K562 (cell line): ENCODE results near the gene NAA15. TPM values are rescaled to one million over a fixed set of nuclear protein-coding genes. Genes with fewer than 3 reads are reported as not detected.

ENCODE experiments used
- DDX20 ChIP-seq: fragments of 450-650 bp; IDR thresholded peaks from 2 replicates; pipeline ENCODE4 v1.6.1; 2016; ENCODE audit warnings: missing genetic modification characterization, low read depth, mild to moderate bottlenecking, missing compliant biosample characterization, moderate library complexity
- GABPB1 ChIP-seq: sonication (generic); formaldehyde crosslinking; IDR thresholded peaks from 2 replicates; pipeline ENCODE4 v1.8.0; 2022; ENCODE audit warnings: mild to moderate bottlenecking, missing genetic modification reagents
- HCFC1 ChIP-seq: IDR thresholded peaks from 2 replicates; pipeline ENCODE4 v1.6.1; 2012; ENCODE audit warnings: low read depth, low read length, improper control_type of control experiment
- HDAC1 ChIP-seq, 2 experiments: fragments of 450-650 bp; IDR thresholded peaks; 2 replicates each; pipeline ENCODE4 v1.6.1; 2016 to 2017; ENCODE audit warnings: inconsistent platforms in 1 of 2, mild to moderate bottlenecking in 1 of 2, moderate library complexity in 1 of 2
- KDM5B ChIP-seq: fragments of 200-600 bp; sonication (generic); IDR thresholded peaks from 2 replicates; pipeline ENCODE4 v1.6.1; 2012; ENCODE audit warnings: low read depth, mild to moderate bottlenecking, moderate library complexity, low read length, control low read depth, inconsistent platforms; ENCODE audit not compliant: insufficient replicate concordance
- POLR2H ChIP-seq: IDR thresholded peaks from 2 replicates; pipeline ENCODE4 v1.6.1; 2016; ENCODE audit warnings: missing genetic modification characterization, low read depth, mild to moderate bottlenecking, control low read depth, missing compliant biosample characterization, moderate library complexity
- SLC30A9 ChIP-seq: fragments of 250-450 bp; sonication (Bioruptor Pico); IDR thresholded peaks from 2 replicates; pipeline ENCODE4 v1.8.0; 2022; ENCODE audit warnings: mild to moderate bottlenecking, moderate library complexity
- SRSF1 ChIP-seq: fragments of 200-400 bp; formaldehyde crosslinking; IDR thresholded peaks from 2 replicates; pipeline ENCODE4 v1.6.1; 2017; ENCODE audit warnings: mild to moderate bottlenecking, low read depth, low read length, moderate library complexity
- ZNF311 ChIP-seq: fragments of 250-450 bp; sonication (Bioruptor Pico); IDR thresholded peaks from 2 replicates; pipeline ENCODE4 v1.4.0; 2020; ENCODE audit warnings: mild to moderate bottlenecking, moderate library complexity
- ZNF41 ChIP-seq: fragments of 250-450 bp; sonication (Bioruptor Pico); conservative IDR thresholded peaks from 2 replicates; pipeline ENCODE4 v1.4.0; 2020; ENCODE audit warnings: mild to moderate bottlenecking
- ZNF79 ChIP-seq: fragments of 250-450 bp; sonication (Bioruptor Pico); IDR thresholded peaks from 2 replicates; pipeline ENCODE4 v1.4.0; 2020; ENCODE audit warnings: low read depth, mild to moderate bottlenecking, moderate library complexity
- polyA plus RNA-seq, 8 experiments: library from polyadenylated mRNA; depleted of rRNA in 4 of 8; stranded (reverse) in 5 of 8; unstranded in 3 of 8; fragments of >200 nt; fragmentation: Nextera tagmentation in 2 of 8; fragmentation: Illumina TruSeq in 1 of 8; extraction: Ambion mirVana in 2 of 8; extraction: Trizol in 1 of 8; gene quantifications; 2 replicates each; pipeline versions ENCODE4 v1.2.1 to v1.2.3, GENCODE V29; 2011 to 2014; ENCODE audit warnings: inconsistent platforms in 1 of 8, missing spikeins in 1 of 8
- total RNA-seq, 7 experiments: library from RNA; depleted of rRNA in 6 of 7; stranded (reverse); fragments of >200 nt in 6 of 7; fragmentation: Illumina TruSeq in 2 of 7; extraction: Trizol in 2 of 7; gene quantifications; 2 replicates each; pipeline versions ENCODE4 v1.2.1 to v1.2.3, GENCODE V29; 2011 to 2021; ENCODE audit warnings: low replicate concordance in 1 of 7
- TF ChIP-seq, protein P1 (sequence below): fragments of 200-600 bp; sonication (generic); IDR thresholded peaks from one replicate; pipeline ENCODE4 v1.6.1; 2012; ENCODE audit warnings: mild to moderate bottlenecking, low read depth, low read length, inconsistent platforms
- TF ChIP-seq, protein P2 (sequence below): fragments of 450-650 bp; formaldehyde crosslinking; IDR thresholded peaks from 2 replicates; pipeline ENCODE4 v1.4.0; 2022; ENCODE audit warnings: missing genetic modification characterization
- TF ChIP-seq, protein P3 (sequence below): sonication (generic); formaldehyde crosslinking; IDR thresholded peaks from 2 replicates; pipeline ENCODE4 v1.8.0; 2023; ENCODE audit warnings: mild to moderate bottlenecking, missing genetic modification reagents

NAA15 gene
- total and polyA plus RNA-seq, 9 of the 15 experiments (the other 6 are each of a cell fraction or from before 2014, with no cell fraction given): 37.8 to 117 (median 63.2) TPM

DNA sequence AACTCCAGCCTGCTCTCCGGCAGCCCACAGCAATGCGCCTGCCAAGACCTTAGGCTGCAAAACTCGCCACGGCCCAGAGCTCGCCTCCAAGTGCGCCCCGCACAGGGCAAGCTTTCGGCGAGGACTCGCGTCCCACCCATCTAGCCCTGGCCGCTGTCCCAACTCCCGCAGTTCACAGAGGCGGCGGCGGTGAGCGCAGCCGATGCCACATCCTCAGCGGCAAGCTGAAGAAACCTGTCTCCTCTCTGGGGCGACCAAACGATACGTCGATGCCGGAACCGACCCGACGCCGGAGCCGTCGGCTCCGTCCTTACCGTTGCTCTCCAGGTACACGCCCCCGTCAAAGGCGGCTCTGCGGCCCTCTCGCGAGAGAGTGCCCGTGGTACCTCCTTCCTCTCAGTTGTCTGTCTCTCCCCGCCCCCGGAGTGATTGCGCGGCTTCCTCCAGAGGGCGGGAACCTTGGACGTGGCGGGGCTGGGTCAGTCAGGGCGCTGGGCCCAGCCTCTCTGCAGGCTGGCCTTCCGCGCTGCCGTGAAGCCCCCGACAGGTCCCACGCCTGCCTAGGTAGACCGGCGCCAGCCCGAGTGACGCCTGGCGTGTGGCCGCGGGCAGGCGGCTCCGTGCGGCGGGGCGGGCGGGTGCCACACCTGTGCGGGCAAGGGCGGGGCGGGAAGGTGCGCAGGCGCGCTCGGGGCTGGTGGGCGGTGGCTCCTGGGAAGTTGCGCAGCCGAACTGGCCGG is 152.2 kb downstream of the NAA15 start (continued):
- TF ChIP-seq GABPB1 (CRISPR knock-in tag) (peak; percentile 84), HDAC1 (IDR thresholded peaks at IDR 0.05) (peak in 1 of 2 experiments; percentile 87; a peak in 2 of 4 replicates), KDM5B (peak; percentile 91), ZNF41 (CRISPR knock-in tag) (no peak), HCFC1 (no peak), SRSF1 (no peak), SLC30A9 (CRISPR knock-in tag) (no peak), ZNF79 (CRISPR knock-in tag) (no peak), ZNF311 (no peak), POLR2H (tag) (peak; percentile 75), DDX20 (no peak)
- TF ChIP-seq, protein P1, sequence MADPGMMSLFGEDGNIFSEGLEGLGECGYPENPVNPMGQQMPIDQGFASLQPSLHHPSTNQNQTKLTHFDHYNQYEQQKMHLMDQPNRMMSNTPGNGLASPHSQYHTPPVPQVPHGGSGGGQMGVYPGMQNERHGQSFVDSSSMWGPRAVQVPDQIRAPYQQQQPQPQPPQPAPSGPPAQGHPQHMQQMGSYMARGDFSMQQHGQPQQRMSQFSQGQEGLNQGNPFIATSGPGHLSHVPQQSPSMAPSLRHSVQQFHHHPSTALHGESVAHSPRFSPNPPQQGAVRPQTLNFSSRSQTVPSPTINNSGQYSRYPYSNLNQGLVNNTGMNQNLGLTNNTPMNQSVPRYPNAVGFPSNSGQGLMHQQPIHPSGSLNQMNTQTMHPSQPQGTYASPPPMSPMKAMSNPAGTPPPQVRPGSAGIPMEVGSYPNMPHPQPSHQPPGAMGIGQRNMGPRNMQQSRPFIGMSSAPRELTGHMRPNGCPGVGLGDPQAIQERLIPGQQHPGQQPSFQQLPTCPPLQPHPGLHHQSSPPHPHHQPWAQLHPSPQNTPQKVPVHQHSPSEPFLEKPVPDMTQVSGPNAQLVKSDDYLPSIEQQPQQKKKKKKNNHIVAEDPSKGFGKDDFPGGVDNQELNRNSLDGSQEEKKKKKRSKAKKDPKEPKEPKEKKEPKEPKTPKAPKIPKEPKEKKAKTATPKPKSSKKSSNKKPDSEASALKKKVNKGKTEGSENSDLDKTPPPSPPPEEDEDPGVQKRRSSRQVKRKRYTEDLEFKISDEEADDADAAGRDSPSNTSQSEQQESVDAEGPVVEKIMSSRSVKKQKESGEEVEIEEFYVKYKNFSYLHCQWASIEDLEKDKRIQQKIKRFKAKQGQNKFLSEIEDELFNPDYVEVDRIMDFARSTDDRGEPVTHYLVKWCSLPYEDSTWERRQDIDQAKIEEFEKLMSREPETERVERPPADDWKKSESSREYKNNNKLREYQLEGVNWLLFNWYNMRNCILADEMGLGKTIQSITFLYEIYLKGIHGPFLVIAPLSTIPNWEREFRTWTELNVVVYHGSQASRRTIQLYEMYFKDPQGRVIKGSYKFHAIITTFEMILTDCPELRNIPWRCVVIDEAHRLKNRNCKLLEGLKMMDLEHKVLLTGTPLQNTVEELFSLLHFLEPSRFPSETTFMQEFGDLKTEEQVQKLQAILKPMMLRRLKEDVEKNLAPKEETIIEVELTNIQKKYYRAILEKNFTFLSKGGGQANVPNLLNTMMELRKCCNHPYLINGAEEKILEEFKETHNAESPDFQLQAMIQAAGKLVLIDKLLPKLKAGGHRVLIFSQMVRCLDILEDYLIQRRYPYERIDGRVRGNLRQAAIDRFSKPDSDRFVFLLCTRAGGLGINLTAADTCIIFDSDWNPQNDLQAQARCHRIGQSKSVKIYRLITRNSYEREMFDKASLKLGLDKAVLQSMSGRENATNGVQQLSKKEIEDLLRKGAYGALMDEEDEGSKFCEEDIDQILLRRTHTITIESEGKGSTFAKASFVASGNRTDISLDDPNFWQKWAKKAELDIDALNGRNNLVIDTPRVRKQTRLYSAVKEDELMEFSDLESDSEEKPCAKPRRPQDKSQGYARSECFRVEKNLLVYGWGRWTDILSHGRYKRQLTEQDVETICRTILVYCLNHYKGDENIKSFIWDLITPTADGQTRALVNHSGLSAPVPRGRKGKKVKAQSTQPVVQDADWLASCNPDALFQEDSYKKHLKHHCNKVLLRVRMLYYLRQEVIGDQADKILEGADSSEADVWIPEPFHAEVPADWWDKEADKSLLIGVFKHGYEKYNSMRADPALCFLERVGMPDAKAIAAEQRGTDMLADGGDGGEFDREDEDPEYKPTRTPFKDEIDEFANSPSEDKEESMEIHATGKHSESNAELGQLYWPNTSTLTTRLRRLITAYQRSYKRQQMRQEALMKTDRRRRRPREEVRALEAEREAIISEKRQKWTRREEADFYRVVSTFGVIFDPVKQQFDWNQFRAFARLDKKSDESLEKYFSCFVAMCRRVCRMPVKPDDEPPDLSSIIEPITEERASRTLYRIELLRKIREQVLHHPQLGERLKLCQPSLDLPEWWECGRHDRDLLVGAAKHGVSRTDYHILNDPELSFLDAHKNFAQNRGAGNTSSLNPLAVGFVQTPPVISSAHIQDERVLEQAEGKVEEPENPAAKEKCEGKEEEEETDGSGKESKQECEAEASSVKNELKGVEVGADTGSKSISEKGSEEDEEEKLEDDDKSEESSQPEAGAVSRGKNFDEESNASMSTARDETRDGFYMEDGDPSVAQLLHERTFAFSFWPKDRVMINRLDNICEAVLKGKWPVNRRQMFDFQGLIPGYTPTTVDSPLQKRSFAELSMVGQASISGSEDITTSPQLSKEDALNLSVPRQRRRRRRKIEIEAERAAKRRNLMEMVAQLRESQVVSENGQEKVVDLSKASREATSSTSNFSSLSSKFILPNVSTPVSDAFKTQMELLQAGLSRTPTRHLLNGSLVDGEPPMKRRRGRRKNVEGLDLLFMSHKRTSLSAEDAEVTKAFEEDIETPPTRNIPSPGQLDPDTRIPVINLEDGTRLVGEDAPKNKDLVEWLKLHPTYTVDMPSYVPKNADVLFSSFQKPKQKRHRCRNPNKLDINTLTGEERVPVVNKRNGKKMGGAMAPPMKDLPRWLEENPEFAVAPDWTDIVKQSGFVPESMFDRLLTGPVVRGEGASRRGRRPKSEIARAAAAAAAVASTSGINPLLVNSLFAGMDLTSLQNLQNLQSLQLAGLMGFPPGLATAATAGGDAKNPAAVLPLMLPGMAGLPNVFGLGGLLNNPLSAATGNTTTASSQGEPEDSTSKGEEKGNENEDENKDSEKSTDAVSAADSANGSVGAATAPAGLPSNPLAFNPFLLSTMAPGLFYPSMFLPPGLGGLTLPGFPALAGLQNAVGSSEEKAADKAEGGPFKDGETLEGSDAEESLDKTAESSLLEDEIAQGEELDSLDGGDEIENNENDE: no peak
- TF ChIP-seq, protein P2, sequence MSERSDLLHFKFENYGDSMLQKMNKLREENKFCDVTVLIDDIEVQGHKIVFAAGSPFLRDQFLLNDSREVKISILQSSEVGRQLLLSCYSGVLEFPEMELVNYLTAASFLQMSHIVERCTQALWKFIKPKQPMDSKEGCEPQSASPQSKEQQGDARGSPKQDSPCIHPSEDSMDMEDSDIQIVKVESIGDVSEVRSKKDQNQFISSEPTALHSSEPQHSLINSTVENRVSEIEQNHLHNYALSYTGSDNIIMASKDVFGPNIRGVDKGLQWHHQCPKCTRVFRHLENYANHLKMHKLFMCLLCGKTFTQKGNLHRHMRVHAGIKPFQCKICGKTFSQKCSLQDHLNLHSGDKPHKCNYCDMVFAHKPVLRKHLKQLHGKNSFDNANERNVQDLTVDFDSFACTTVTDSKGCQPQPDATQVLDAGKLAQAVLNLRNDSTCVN (CRISPR knock-in tag): no peak
- TF ChIP-seq, protein P3, sequence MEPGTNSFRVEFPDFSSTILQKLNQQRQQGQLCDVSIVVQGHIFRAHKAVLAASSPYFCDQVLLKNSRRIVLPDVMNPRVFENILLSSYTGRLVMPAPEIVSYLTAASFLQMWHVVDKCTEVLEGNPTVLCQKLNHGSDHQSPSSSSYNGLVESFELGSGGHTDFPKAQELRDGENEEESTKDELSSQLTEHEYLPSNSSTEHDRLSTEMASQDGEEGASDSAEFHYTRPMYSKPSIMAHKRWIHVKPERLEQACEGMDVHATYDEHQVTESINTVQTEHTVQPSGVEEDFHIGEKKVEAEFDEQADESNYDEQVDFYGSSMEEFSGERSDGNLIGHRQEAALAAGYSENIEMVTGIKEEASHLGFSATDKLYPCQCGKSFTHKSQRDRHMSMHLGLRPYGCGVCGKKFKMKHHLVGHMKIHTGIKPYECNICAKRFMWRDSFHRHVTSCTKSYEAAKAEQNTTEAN (CRISPR knock-in tag): 0 out of 2 replicates have a peak, but pooled peaks have one; percentile 55
